Stimulated activated CD8-positive, alpha-beta memory T cell treated with anti-CD3 and anti-CD28 coated beads, Interleukin-15, amount 100 ng/mL, for 48 hours (primary cell): Measurements from ENCODE around the gene PCP4.

ENCODE experiments used
- DNase-seq, 2 donors: peaks; one replicate each; pipeline ENCODE4 v3.0.0-alpha.2; 2020; ENCODE audit warnings: low read depth in 2 of 2

Gene PCP4

GRCh38 chr21:39867198-39867650 lies at the start of gene PCP4:
PCP4 (plus strand) TSS chr21:39867438; CDS start chr21:39867502, 64 bp downstream.
- DNase-seq = peak in 1 of 2 donors; percentile 19

DNA sequence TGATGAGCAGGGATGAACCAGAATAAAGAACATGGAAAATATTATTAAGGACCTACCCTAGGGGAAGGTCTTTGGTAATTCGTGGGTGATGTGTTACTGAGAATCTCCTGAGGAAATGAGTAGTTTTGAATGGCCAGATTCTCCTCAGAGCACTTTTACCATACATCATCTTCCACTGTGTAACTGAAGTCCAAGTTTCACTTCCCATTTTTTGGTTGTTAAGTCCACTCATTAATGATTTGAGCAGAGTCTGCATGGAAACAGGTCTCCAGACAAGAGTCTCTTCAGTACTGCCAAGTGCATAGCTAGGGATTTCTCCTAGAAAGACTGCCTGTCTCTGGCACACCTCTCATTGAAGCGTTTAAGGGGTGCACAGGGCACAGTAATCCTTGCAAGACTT lies 48.7 kb upstream of the PCP4 start:
- no peak for DNase-seq

- DNase-seq = no peak
Measured at GRCh38 chr21:39822042-39822441, 45.2 kb upstream of the PCP4 start.

GRCh38 chr21:39825250-39825649 lies 42.0 kb upstream of the PCP4 start:
- DNase-seq = no peak

DNA sequence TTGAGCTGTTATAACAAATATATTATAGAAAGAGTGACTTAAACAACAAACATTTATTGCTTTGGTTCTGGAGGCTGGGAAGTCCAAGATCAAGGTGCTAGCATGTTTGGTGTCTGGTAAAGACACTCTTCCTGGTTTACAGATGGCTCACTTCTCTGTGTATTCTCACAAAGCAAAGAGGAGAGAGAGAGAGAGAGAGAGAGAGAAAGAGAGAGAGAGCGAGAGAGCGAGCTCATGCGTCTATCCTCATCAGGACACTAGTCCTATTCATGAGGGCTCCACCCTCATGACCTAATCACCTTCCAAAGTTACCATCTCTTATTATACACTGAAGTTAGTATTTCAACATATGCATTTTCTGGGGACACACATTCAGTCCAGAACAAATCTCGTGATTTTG lies 32.7 kb upstream of the PCP4 start:
- no peak for DNase-seq

DNA sequence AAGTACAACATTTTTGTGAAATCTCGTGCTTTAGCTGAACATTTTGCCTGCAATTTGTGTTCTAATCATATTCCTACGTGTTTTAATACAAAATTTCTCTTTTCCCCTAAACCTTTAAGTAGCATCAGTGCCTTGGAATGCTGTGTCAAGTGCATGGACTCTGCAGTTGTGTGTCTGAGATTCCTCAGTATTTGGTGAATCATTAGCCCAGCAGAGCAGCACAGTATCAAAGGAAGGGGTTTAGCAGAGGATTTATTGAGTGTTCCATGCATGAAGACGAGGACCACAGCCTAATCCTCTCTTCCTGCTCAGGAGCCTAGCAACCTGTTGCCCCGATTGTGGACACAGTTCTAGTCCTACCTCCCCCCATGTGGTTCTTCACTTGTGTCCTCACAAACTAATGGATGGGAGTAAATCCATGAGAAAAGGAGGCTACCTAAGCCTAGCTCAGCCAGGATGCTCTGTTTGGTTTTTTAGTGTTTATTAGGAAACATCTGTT lies 29.3 kb upstream of the PCP4 start:
- no peak for DNase-seq

DNA sequence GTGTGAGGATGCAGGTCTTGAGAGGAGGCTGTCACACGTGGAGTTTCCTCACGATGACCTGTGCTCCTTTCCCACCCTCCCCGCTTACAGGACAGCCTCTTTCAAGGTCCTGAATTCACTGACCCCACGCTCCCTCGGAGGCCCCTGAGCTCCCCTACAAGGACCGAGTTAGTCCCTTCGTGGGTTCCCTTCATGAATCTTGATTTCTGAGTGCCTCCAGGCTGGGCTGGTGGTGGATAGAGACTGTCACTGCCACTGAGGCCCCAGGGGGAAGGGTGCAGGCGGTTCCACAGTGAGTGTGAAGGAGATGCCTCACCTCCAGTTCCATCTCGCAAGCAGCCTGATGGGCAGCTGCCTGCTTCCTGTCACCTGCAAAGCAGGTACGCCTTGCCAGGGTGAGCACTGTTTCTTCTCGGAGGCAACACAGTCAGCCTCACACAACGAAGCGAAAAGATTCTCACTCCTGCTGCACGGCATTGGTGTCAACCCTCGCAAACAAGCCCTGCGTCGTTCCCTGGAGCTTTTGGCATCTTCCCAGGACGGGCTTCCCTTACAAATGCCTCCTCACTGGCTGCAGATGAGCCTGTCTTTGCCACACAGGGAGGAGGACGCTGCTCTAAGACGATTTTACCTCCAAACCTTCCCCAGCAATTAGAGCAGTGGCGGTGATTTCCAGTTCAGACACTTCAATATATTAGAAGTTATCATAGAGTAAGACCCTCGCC lies 26.7 kb upstream of the PCP4 start:
- DNase-seq = no peak

DNA sequence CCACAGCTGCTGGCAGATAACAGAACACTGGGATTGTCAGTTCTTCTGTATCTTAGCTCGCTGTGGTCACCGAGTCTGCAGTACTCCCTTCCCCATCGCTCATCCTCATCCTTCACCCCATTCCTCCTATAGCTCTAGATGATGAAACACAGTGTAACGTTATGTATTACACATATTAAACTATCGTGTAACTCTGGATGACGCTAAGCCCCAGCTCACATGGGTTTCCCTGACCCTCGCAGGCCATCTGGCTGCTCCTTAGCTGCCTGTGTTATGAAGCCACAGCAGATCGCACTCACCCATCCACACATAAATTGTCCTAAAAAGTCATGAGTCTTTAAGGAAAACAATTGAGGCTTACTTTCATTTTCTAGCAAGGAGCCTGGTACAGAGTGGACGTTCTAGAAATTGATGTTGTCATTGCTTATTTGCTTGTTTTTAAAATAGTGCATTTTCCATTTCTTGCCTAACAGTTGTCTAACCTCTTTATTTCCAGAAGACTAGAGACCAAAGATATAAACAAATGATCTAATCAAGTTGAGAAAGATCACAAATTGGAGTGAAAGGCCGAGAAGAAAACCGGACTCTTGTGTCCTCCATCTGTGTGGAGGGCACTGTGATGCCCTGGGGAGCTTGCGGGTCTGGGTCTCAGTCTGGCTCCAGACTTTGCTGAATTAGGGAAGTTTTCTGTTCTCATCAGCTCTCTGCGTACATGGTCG lies 24.3 kb upstream of the PCP4 start:
- DNase-seq = no peak

DNA sequence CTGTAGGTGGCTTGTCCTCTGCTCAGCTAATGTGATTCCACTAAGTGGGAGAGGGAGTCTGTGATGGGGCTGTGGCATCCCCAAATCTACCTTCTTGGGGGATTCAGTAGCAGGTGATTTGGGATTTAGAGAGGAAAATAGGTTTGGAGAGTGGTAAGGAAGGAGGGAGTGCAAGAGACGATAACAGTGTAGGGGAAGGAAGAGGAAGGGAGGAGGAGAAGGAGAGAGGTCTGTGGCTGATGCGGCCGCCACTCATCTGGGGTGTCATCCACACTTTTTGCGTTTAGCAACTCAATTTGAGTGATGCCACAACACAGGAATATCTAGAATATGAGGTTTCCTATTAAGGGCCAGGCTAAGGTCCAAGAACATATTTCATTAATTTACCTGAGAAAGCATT lies 23.8 kb upstream of the PCP4 start:
- DNase-seq = no peak

DNA sequence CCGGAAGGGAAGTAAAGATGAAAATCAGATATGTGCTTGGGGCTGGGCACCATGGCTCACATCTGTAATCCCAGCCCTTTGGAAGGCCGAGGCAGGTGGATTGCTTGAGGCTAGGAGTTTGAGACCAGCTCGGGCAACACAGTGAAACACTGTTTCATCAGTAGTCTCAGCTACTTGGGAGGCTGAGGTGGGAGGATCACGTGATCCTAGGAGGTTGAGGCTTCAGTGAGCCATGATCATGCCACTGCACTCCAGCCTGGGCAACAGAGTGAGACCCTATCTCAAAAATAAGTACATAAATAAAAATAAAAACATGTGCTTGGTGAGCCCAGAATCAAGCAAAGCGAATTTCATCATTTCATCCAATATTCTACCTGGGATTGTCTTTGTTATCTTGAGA lies 23.3 kb upstream of the PCP4 start:
- no peak for DNase-seq

GRCh38 chr21:39845571-39846130 lies 21.6 kb upstream of the PCP4 start:
- DNase-seq = no peak

- DNase-seq = no peak
Measured at GRCh38 chr21:39847877-39848276, 19.4 kb upstream of the PCP4 start.

- no peak for DNase-seq
Measured at GRCh38 chr21:39849014-39849655, 18.1 kb upstream of the PCP4 start.

DNA sequence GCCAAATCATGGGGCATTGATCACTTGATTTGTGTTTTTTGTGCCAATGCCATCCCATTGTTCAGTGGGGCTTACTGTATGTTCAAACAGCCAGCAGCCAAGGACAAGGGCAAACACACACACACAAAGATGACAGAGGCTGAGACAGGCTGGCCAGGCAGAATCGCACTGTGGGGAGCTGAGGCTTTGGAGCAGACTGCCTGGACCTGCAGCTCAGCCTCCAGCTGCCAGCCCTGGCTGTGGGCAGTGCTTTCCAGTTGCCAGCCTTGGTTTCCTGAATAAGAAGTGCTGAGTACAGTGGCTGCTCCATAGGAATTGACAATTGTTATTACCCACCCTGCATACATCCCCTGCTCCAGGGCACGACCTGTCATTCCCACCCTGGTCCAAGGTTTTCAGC lies 16.9 kb upstream of the PCP4 start:
- no peak for DNase-seq

DNA sequence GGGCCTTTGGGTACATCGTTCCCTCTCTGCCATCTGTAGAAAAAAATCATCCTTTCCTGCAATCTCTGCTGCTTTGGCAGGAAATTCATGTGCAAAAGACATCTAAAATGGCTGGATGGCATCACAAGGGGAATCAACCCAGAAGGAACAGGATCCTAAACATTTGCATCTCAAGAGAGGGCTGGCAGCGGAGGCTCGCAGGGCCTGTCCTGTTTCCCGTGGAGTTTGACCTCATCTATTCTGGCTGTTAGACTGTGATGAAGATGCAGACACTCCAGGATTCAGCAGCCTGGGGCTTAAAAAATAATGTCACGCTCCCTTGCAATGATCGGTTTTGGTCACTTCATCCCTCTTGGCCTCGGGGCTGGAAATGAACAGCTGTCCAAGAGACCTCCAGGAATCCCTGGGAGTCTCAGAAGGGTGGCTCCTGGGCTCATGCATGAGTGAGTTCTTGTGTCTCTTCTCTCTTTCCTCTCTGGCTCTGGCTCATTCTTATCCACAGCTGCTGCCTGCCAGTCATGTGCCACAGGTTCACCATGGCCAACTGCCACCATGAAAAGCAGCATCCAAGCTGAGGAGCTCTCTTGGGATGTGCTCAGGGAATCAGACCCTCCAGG lies 16.1 kb upstream of the PCP4 start:
- no peak for DNase-seq

GRCh38 chr21:39852021-39852721 lies 15.1 kb upstream of the PCP4 start:
- DNase-seq = no peak

- no peak for DNase-seq
Measured at GRCh38 chr21:39852726-39853500, 14.3 kb upstream of the PCP4 start.

GRCh38 chr21:39854572-39854971 lies 12.7 kb upstream of the PCP4 start:
- DNase-seq = no peak

- no peak for DNase-seq
Measured at GRCh38 chr21:39855595-39855994, 11.6 kb upstream of the PCP4 start.

DNA sequence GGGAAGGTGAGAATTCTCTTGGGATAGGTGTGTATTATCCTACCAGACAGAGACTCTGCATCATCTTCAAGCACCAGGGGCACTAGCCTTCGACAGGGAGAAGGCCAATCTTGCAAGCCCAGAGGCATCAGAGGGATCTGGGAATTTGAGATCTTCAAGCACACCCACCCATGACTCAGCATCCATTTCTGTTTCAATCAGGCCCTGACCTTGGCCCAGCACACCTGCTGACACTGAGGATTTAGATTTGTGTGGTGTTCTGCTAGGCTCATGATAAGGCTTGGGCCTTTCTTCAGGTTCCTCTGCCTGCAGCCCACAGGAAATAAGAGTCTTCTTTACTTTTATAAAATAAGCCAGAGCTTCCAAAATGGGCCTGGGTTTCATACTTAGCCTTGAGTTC lies 6.6 kb upstream of the PCP4 start:
- no peak for DNase-seq

DNA sequence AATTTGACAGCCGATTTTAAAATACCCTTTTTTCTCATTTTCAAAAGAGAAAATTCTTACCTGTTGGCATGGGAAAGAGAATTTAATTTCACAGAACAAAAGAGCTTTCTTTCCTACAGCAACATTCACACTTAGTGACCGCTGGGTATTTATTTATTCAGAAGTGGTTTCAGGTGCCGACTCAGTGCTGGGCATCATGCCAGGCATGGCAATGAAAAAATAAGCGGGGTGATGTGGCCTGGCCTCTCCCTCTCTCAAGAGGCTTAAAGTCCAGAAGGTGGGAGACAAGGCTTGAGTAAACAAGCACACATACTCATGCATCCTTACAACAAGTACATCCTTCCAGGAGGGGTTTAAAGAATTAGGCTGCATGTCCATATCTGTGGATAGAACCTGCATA lies 4.1 kb upstream of the PCP4 start:
- DNase-seq = no peak
